Activated T-cell treated with anti-CD3 and anti-CD28 coated beads, Interleukin-2, amount 50 U/mL, for 1 hour (primary cell): ENCODE measurements around the gene SEBOX.
A peak's percentile ranks its signal among the peaks of the same experiment; 100 is the strongest.
"Not testable (repeated sequence)": the region's sequence is repeated elsewhere in the genome, so short reads cannot be mapped to it uniquely, and the experiment has no call there.

Source experiments
- DNase-seq: peaks from one replicate; pipeline ENCODE4 v3.0.0-alpha.2; 2020

Gene SEBOX

DNA sequence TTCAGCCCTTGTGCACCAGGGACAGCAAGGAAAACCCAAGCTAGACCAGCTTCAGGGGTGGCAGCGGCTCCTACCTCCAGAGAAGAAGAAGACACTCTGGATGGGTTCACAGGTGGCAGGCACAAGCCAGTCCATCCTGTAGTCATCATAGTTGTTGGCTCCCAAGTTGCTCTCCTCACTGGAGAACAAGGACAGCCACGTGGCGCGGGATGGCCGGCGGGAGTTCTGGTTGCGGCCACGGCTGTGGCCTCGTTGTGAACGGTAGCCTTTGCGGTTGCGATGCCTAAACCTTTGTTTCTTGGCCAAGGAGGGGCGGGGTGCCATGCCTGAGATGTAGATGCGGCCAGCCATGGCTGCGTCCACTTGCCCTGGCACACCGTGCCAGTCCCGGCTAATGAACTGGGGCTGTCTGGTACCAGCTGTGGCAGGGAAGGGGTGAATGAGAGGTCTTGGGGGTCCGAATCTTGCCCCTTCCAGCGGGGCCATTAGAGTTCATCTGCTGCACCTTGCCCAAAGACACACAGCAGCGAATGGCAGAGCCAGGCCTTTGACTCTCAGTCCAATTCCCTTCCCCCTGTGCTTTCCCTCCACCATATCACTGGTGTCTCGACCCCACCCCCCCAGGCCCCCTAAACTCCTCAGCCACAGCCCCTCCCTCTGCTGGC is 2.8 kb upstream of the SEBOX start:
- DNase-seq: no peak

- DNase-seq: no peak
Observed at GRCh38 chr17:28366605-28367004, 1.6 kb upstream of the SEBOX start.

DNA sequence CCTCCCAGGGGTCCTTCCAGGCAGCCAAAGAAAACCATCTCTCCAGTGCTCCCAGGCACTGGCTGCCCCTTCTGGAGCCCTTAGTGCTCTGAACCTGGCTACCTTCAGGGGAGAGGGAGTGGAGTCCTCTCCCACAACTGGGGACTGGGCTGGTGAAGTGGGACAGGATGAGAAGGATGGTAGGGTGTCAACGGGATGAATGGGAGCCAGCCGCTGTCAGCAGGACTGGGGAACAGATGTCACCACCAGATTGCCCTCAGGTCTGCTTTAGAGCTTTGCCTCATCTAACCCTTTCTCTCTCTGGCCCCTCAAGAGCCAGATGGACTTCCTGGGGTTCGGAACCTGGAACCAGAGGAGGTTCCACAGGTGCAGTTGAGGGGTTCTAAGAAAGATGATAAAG is 488 bp upstream of the SEBOX start:
- DNase-seq: no peak

- DNase-seq: no peak
Observed at GRCh38 chr17:28363776-28364650, 986 bp downstream of the SEBOX start.

GRCh38 chr17:28363186-28363585 is 1.8 kb downstream of the SEBOX start:
- DNase-seq: no peak

GRCh38 chr17:28357901-28358197 is 7.2 kb downstream of the SEBOX start:
- no peak for DNase-seq

GRCh38 chr17:28357061-28357900 is 7.7 kb downstream of the SEBOX start, which contains the start of gene POLDIP2:
TSS of gene POLDIP2 (minus strand) at chr17:28357527. CDS start at chr17:28357448, 79 bp downstream.
- DNase-seq: peak; percentile 96

DNA sequence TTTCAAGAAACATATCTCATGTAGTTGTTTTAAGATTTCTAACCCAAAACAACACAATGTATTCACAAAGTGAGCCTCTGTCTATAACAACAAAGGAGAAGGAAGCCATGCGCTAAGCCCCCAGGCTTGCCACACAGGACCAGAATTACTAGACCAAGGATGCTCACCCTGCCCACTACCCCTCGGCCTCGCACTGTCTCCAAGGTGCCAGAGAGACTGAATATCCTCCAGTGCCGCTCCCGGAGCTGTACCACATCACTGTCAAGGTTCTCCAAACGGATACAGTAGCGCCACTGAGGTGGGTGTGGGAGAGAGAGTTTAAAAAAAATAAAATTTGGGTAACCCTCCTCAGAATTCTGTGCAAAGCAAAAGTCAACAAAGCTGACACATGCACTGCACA is 14.7 kb downstream of the SEBOX start:
- no peak for DNase-seq

GRCh38 chr17:28348979-28349378 is 16.0 kb downstream of the SEBOX start:
- DNase-seq: no peak

DNA sequence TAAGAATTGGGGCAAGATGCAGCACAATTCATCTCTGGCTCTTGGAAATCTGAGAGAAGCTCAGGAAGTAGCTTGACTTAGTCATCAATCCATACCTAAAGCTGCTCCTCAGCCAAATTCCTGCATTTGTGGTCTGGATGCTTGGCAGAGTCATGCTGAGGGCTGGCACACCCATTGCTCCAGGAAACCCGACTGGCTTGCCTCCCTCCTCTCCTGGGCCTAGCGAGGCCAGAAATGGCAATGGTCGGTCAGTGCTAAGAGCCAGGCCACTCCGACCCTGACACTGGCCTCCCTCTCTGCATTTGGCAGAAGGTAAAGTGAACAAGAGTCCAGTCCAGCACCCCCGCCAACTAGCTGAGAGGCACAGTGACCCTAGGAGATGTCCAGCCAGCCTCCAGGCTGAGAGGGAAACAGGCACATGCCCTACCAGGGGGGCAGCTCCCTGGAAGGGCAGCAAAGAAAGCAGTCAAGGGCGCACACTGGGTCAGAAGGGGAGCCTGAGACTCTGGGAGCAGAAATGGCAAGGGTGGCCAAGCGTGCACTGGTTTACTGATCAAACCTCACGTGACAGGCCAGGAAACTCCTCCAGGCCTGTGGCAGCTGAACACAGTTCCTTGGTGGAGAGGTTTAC is 17.6 kb downstream of the SEBOX start:
- DNase-seq: no peak

GRCh38 chr17:28346746-28347246 is 18.2 kb downstream of the SEBOX start:
- no peak for DNase-seq

DNA sequence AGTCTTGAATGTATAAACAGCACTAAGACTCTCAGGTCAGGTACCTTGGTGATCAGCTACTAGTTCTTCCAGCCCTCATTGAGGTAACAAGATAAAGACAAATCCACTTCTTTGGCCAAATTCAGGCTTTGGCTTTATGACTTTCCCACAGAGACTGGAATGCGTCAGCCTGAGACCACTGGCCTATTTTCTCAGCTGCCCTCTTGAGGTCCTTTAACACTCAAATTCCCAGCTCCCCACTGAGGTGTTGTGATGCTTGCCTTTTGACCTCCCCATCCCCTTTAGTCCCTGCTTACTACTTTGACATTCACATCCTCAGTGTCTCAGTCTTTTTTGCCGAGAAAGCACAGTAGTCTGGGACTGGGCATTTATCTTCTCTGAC is 18.8 kb downstream of the SEBOX start:
- DNase-seq: no peak

DNA sequence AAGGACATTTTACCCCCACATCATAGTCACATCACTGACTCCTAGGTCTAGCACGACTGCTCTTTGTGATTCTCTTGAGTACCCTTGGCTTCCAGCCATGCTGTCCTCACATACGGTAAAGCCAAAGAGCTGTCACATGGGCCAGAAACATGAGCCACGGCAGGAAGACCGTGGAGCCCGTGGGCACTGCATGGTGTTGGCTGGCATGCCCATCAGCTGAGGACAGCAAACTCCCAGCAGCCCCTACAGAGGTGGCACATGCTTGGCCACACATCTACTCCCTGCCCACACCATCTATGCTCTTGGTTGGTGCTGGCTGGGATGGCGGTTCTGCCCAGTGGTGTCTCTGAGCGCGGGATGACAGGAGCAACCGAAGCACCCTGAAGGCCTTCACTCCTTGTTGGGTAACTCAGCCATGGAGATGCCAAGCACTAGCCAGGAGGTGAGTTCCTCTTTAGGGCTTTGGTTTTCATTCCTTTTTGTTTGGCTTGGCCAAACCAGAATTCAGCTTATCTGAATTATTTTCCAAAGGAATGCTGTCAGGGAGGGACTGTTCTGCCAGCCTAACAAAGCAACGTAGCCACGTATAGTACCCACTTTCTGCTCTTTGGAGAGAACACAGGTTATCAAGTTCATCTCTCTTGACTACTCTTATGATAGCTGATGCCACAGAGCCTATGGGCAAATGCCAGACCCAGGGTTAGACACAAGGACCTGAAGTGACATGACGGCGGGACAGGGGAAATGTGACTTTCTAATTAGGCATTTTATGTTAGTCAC is 19.4 kb downstream of the SEBOX start:
- no peak for DNase-seq

DNA sequence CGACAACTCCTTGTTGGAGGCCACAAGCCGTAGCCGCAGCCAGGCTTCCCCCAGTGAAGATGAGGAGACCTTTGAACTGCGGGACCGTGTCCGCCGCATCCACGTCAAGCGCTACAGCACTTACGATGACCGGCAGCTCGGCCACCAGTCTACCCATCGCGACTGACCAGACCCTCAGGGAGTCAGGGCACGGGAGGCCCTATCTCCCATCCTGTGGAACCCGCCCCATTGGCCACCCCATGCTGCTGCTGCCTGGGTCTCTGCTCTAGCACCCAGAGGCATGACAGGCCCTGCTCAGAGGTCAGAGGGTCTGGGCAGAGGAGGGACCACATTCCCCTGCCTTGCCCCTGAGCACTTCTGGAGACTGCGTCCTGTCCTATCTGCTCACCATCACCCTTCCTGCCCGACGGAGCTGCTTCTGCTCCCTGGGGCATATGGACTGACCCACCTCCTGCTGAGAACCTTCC is 20.5 kb downstream of the SEBOX start:
- DNase-seq: no peak

DNA sequence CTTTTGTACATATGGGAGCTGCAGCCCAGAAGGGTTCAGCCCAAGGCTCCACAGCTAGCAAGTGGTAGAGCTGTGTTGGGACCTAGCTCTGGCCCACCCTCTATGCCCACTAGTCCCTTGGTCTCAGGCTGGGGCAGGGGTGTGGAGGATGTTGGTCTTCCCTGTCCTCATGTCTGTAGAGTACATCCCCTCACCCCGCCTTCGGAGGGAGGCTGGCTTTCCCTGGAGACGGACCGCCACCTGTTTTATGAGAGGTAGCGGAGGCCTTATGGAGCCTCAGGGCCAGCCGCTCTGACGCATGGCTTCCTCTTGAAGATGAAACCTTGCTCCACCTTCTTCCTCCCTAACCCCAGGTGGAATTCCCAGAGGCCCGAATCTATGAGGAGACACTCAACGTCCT is 21.0 kb downstream of the SEBOX start:
- no peak for DNase-seq

GRCh38 chr17:28343491-28343932 is 21.5 kb downstream of the SEBOX start:
- no peak for DNase-seq

GRCh38 chr17:28342313-28342712 is 22.7 kb downstream of the SEBOX start:
- DNase-seq: no peak

DNA sequence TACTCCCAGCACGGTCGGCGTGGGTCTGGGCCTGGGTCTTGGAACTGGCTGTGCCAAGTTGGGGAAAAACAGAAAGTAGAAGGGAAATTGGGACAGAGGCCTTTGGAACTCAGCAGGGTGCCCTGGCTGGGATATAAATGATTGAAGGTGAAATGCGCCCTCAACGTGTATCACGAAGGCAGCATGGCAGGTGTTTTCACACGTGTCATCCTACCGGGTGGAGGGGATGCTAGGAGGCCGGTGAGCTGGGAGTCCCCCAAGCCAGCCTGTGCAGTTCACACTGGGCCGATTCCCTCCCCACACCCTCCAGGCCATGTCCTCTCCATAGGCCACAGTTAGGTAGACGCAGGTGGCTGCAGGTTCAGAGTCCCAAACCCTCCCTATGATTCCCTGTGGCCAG is 23.5 kb downstream of the SEBOX start:
- no peak for DNase-seq

GRCh38 chr17:28340374-28340773 is 24.6 kb downstream of the SEBOX start:
- no peak for DNase-seq

DNA sequence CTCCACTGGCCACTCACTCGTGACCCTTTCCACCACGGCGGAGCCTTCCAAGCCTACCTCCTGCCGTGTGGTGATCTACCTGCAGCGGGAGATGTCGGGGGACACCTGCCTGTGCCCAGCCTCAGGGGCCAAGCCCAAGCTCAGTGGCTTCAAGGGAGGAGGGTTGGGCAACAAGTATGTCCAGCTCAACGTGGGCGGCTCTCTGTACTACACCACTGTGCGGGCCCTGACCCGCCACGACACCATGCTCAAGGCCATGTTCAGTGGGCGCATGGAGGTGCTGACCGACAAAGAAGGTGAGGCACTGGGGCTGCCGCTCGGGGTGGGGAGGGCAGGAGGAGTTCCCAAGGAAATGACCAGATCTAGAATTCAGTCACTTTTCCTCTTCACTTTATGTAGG is 25.6 kb downstream of the SEBOX start:
- no peak for DNase-seq

DNA sequence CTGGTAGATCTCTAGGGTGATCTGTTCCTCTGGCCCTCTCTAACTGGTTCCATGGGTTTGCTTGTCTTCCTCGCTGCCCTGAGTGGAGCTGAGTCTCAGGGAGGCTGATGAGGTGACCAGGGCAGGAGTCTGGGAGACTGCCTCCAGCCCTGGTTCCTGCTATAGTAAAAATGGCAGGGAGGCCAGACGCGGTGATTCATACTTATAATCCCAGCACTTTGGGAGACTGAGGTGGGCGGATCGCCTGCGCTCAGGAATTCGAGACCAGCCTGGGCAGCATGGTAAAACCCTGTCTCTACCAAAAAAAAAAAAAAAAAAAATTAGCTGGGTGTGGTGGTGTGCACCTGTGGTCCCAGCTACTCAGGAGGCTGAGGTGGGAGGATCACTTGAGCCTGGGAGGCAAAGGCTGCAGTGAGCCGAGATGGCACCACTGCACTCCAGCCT is 26.2 kb downstream of the SEBOX start:
- not testable (repeated sequence) for DNase-seq
